Stimulated activated CD4-positive, alpha-beta T cell treated with anti-CD3 and anti-CD28 coated beads, Interleukin-1b, Interleukin-23, amount 100 ng/mL, for 1 hour (primary cell): ENCODE measurements around the gene MYLK3.

Experiments used
- DNase-seq, 2 donors: peaks; one replicate each; pipeline ENCODE4 v3.0.0-alpha.2; 2020; ENCODE audit warnings: low read depth in 2 of 2

MYLK3 gene

DNA sequence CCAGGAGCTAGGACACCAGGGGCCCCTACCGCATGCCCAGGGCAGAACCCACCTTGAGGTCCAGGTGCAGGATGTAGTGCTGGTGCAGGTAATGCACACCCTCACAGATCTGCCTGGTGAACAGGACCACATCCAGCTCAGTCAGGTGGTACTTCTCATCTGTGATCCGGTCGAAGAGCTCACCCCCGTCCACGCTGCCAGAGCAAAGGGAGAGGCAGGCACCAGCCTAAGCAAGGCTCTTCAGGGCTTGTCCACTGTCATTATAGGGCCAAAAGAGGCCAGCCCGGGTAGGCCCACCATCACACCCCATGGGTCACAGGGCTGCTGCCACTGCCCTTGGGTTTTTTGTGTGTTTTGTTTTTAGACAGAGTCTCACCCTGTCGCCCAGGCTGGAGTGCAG, 21.0 kb downstream of the MYLK3 start:
- DNase-seq = no peak

DNA sequence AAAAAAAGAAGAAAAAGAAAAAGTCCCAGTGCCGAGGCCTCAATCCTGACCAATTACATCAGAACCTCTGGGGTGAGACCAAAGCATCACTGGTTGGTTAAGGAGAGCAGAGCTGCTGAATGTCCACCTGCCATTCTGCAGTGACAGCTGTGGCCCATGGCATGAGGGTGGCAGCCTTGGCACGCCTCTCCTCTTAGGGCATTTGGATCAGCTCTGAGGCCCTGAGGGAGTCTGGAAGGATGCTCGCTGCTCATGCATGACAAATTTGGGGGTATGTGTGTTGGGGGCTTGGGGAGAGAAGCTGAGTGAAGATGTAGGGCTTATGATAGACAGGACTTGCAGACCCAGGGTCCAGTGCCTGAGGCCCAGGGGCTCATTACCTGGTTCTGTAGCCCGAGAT, 26.3 kb downstream of the MYLK3 start:
- no peak for DNase-seq

DNA sequence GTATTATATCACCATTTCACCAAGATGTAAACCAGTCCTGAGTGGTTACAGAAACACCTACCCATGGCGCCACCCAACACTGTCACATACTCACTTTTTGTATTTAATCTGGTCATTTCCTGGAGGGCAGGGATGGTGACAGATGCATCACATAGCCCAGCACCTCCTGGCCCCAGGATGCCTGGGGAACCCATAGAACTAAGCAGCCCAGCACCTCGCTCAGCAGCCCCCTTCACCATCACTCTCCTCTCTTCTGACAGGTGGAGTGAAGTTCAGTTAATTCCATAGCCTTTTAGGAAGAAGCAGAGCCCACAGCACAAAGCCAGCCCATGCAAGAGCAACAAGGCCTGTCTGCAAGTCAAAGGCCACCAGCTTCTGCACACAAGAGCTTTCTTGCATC, 27.5 kb downstream of the MYLK3 start:
- no peak for DNase-seq

DNA sequence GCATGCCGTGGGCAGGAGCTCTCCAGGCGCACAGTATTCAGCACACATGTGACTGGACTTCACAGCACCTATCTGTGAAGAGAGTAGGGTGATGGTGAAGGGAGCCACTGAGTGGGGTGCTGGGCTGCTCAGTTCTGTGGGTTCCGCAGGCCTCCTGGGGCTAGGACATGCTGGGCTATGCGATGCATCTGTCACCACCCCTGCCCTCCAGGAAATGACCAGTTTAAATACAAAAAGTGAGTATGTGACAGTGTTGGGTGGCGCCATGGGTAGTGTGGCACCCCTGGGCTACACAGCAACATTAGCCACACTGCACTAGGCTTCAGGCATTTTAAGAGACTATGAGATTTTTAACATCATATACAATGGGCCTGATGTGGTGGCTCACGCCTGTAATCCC, 28.6 kb downstream of the MYLK3 start:
- no peak for DNase-seq

DNA sequence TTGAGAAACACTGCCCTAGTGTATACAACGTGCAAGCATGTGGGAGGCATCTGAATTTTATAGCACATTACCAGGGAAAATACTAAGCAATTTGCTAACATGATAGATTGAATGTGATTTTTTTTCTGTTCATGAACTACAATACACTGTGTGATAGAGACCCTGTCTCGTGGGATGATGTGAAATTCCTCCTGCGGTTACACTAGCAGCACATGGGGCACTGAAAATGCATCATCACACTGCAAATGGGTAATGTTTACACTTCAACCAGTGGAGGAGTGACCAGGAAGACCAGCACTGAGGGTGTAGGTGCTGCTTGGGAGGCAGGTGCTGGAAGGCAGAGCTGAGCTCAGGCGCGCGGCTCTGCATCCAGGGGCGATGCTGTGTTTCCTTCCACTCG, 29.9 kb downstream of the MYLK3 start:
- no peak for DNase-seq

DNA sequence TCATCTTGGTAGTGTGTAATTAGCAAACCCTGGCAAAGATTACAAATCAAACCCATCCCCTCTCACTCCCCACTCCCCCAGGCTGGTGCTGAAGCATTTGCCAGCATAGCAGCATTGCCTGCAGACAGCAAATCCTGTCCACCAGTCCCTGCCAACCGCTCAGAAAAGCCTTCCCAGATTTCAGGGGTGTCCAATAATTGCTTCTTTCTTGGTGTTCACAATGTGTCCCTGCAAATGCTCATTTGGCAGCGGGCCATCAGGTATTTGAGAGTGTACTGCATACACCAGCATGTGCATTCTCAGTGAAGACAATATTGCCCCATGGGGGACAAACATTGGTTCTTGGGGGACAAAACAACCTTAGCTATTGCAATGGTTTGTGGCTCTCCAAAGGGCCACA, 30.5 kb downstream of the MYLK3 start:
- DNase-seq = no peak

DNA sequence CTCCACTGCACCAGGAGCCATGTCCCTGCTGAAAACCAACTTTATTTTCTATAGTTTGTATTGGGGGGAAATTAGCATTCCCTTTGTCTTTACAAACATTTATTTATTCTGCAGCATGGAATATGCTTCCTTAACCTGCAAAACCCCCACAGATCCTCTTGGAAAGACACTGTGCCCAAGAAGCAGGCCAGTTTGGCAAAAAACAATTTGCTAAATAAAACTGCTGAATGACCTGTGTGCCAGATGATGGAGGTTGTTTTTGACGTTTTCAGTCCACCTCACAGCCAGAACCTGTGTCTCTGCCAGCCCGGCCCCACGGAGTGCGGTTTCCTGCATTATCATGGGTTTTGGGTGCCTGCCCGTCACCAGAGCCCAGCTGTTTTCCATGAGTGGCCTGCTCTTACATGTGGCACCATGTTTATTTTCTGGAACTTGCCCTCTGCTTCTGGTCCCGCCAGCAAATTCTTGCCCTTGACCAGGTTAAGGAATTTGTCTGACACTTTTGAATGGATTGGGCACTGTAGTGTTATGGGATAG, 32.3 kb downstream of the MYLK3 start:
- DNase-seq = no peak

DNA sequence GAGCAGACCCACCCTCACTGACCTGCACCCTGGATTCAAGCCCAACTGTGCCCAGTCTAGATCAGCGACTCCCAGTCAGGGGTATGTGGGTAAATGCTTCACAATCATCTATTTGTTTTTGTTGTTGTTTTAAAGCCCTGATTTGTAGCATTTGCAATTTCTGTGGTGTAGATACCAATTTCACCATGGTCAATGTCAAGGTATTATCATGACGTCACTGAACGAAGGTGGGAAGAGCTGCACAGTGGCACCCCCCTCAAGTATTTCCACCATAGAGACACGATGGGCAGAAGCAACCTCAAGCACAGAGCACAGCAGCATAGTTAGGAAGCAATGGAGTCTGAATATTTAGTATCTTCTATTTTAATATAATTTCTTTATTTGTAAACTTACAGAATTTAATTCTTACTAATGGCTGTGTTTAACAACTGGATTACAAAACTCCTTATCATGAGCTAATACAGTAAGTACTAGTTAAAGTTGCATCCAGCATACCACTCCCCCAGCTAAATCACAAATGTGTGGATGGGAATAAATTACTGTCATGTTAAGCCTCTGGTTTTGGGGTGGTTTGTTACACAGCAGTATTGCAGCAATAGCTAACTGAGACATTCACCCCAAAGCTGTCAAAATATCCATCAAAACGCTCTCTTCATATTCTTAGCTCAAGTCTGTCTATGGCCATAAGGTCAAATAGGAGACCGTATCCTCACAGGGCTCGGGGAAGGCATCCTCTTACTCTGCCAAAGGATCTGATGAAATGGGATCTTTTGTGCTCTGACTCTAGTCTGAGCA, 33.1 kb downstream of the MYLK3 start:
- no peak for DNase-seq

DNA sequence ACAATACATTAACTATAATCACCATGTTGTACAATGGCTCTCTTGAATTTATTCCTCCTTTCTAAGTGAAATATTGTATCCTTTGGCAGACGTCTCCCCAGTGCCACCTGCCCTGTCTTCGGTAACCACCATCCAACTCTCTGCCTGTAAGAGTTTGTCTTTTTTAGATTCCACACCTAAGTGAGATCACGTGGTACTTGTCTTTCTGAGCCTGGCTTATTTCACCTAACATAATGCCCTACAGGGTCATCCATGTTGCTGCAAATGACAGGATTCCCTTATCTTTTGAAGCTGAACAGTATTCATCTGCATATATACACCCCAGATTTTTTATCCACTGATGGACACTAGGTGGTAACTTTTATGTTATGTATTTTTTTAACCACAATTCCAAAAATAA, 34.5 kb downstream of the MYLK3 start:
- DNase-seq = no peak

DNA sequence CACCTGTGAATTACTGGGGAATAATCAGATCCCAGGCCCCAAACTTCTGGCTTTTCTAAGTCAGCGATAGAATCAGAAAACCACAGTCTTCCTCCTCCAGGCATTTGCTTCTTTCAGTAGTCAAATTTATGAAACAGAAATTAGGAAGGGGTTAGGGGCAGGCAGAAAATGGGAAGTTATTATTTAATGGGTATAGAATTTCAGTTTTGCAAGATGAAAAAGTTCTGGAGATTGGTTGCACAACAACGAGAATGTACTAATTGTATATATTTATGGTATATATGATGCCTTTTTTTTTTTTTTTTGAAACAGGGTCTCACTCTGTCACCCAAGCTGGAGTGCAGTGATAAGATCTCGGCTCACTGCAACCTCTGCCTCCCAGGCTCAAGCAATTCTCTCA, 35.2 kb downstream of the MYLK3 start:
- DNase-seq = no peak

DNA sequence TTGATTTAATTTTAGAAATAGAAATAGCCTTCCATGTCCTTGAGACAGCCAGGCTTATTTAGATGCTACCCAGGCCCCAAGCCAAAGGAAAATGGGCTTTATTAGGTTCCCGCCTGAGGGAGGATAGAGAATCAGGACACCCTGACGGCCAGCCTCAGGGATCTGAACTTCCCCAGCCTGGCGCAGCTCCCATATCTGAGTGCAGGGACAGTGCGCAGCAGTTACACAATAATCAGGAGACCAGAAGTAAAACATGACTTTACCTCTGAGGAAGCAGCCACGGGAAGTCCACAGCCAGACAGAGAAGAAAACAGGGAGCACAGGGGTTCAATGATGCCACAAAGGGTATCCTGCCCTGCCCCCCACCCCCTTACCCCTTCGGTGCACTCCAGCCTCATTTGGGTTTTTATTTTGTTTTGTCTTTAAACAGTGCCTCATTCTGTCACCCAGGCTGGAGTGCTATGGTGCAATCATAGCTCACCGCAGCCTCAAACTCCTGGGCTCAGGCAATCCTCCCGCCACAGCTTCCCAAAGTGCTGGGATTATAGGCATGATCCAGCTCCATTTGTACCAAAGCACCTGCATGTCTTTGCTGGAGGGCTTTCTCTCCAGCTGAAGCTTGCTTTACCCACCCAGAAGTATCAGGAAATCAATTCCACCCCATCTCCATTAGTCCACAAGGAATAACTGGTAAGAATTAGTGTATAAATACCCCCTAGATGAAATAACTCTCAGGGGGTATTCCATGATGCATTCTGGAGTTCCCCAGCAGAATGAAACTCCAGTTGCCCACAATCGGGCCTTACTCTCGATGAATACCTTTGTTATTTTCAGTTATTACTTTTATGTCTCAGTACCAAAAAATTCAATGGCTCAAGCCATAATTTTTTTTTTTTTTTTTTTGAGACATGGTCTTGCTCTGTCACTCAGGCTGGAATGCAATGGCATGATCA, 36.8 kb downstream of the MYLK3 start:
- DNase-seq = no peak

DNA sequence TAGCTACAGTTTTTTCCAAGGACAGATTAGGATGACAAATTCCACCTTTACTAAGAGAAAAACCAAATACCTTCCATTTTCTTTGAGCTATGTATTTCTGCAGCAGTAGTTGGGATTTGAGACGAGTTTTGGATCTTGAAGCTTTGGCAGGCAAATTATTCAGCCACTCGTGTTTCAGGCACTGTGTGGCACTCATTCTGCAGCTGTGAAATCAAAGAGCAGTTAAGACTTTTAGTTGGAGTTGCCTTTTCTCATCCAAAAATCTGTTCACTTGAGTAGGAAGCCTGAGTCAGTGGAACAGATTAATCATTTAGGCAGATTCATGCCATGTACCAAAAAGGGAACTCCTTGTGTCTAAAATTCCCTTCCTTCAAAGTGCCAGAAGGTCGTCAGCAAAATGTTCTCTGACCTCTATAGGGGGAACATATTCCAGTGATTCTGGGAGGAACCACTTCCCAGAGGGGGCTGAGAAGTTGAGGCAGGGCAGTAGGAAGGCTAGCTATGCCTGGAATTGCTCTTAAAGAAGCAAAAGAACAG, 38.6 kb downstream of the MYLK3 start:
- no peak for DNase-seq

DNA sequence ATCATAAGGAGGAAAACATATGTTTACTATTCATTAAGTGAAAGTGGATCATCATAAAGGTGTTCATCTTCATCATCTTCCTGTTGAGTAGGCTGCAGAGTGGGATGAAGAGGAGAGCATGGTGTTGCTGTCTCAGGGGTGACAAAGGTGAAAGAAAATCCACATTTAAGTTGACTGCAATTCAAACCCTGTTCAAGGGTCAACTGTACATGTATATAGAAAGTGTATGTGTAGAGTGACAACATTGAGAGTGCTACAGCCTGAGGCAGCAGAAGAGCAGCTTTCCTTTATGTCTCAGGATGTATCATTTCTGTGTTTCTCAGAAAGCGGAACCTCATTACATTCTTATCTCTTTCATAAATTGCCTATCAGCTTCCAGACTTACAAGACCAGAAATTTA, 41.5 kb downstream of the MYLK3 start:
- no peak for DNase-seq

DNA sequence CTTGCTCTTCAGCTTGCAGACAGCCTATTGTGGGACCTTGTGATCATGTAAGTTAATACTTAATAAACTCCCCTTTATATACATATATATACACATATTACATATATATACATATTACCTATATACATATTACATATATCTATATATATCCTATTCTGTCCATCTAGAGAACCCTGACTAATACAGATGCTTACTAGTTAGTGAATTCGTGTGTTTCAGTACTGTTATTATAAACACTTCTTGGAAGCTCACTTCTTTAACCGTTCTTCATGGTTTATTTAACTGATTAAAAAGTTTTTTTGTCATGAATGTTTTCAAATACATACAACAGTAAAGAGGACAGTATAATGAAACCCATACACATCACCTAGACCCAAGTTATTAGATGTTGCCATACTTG, 46.1 kb downstream of the MYLK3 start:
- no peak for DNase-seq

DNA sequence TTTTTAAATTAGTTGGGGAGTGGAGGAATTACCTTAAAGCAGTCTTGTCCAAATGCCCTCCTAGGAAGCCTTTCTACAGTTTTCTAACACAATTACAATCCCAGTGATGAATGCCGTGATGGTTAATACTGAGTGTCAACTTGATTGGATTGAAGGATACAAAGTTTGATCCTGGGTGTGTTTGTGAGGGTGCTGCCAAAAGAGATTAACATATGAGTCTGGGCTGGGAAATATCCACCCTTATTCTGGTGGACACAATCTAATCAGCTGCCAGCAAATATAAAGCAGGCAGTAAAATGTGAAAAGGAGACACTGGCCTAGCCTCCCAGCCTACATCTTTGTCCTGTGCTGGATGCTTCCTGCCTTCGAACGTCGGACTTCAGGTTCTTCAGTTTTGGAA, 46.5 kb downstream of the MYLK3 start:
- DNase-seq = no peak

DNA sequence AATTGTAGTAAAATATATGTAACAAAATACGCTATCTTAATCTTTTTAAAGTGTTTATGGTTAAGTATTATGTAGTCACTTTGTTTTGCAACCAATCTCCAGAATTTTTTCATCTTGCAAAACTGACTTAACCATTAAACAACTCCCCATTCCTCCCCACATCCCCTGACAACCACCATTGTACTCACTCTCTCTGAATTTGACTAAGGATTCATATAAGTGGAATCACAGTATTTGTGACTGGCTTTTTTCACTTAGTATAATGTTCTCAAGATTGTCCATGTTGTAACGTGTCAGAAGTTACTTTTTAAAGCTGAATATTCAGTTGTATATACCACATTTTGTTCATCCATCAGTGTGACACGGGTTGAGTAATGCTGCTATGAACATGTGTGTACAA, 48.1 kb downstream of the MYLK3 start:
- DNase-seq = no peak

DNA sequence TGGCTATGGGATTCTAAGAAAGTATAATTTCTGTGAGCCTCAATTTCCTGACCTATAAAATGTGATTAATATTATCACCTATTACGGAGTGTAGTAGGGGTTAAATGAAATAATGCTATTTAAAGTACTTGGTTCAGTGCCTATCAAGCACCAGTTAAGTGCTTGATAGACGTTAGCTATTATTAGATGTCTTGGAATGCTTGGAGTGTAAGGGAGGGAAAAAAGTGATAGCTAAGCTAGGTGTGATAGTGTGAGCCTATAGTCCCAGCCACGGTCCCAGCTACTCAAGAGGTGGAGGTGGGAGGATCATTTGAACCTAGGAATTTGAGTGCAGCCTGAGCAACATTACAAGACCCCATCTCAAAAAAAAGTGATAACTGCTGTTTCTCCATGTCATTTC, 51.2 kb downstream of the MYLK3 start:
- no peak for DNase-seq

DNA sequence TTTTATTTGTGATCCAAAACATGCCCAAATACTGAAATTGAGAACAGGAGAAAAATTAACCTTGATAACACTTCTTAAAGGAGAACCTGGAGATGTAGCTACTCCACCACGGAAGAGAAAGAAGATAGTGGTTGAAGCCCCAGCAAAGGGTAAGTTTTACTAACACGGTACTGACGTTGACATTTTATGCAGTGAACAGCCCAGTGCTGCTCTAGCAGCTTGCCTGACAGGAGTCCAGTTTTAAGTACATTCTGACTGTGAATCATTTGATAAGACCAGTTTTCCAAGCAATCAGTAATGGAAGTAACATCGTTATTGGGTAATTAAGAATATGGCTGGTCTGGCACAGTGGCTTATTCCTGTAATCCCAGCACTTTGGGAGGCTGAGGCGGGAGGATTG, 52.2 kb downstream of the MYLK3 start:
- DNase-seq = no peak

DNA sequence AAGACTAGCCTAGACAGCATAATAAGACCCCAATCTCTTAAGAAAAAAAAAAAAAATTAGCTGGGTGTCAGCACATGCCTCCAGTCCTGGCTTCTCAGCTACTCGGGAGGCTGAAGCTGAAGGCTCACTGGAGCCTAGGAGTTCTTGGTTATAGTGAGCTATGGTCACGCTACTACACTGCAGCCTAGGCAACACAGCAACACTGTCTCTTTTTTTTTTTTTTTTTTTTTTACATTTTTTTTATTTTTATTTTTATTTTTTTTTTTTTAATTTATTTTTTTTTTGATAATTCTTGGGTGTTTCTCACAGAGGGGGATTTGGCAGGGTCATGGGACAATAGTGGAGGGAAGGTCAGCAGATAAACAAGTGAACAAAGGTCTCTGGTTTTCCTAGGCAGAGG, 54.5 kb downstream of the MYLK3 start:
- no peak for DNase-seq

DNA sequence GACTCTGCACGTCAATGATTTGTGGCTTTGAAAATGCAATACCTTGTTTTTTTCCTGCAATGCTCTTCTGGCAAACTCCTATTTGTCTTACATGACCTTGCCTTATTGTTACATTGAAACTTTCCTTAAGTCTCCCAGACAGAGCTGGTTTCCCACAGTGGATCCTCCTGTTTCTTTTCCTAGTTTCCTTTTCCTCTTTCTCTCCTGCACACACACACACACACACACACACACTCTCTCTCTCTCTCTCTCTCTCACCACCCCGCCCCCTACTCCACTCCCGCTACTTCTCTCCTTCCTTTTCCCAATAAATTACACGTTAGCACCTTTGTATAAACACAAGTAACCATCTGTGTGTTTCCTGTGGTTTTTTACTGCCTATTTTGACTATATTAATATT, 56.4 kb downstream of the MYLK3 start:
- DNase-seq = no peak

DNA sequence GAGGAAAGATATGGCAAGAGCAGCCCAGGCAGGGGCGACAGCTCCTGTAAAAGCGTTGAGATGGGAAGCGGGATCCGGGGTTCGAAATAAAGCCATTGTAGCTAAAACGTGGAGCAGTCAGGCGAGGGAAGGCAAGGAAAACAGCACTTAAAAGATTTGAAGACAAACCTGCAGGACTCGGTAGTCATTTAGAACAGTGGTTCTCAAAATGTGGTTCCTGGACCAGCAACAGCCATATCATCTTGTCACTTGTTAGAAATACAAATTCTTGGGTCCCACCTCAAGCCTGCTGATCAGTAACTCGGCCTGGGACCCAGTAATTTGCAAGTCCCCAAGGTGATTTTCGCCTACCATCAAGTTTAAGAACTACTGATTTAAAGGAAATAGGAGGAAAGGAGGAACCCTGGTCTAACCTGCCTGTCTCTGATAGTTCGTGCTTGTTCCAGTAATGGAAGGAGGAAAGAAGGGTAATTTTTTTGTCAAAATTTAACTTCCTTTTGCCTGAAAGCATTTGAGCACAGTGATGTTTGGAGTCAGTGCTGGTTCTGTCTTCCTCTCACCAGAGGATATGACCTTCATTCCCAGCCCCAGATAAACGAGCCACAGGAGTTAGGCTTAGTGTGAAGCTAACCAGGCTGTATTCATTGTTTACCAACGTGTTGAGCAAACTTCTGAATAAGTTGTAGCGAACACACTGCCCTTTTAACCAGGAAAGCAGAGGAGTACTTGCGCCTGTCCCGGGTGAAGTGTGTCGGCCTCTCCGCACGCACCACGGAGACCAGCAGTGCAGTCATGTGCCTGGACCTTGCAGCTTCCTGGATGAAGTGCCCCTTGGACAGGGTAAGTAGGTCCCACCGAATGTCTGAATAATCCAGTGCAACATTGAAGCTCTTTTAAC, 57.6 kb downstream of the MYLK3 start:
- DNase-seq = no peak
